GM12865 (cell line): ENCODE results near the gene SFMBT2.
"Not testable (repeated sequence)": the region's sequence is repeated elsewhere in the genome, so short reads cannot be mapped to it uniquely, and the experiment has no call there.

Experiments used
- DNase-seq: peaks from one replicate; pipeline ENCODE4 v3.0.0; 2010; ENCODE audit warnings: low read depth
- H3K4me3 ChIP-seq: 2 replicates; pipeline ENCODE4 v1.5.1; 2011; ENCODE audit warnings: mild to moderate bottlenecking, low read depth, low read length, control low read depth
- TF ChIP-seq, protein P1 (sequence below): IDR thresholded peaks from 2 replicates; pipeline ENCODE4 v1.5.1; 2011; ENCODE audit warnings: low read length, control low read depth, low read depth, inconsistent platforms; ENCODE audit not compliant: insufficient read depth; ENCODE audit errors: missing control alignments

The SFMBT2 gene

GRCh38 chr10:7199152-7199760 lies 211.6 kb downstream of the SFMBT2 start:
- DNase-seq: no peak
- TF ChIP-seq, protein P1, sequence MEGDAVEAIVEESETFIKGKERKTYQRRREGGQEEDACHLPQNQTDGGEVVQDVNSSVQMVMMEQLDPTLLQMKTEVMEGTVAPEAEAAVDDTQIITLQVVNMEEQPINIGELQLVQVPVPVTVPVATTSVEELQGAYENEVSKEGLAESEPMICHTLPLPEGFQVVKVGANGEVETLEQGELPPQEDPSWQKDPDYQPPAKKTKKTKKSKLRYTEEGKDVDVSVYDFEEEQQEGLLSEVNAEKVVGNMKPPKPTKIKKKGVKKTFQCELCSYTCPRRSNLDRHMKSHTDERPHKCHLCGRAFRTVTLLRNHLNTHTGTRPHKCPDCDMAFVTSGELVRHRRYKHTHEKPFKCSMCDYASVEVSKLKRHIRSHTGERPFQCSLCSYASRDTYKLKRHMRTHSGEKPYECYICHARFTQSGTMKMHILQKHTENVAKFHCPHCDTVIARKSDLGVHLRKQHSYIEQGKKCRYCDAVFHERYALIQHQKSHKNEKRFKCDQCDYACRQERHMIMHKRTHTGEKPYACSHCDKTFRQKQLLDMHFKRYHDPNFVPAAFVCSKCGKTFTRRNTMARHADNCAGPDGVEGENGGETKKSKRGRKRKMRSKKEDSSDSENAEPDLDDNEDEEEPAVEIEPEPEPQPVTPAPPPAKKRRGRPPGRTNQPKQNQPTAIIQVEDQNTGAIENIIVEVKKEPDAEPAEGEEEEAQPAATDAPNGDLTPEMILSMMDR: no peak
- H3K4me3 ChIP-seq: no peak overlapping the region

GRCh38 chr10:7196284-7196683 lies 214.6 kb downstream of the SFMBT2 start:
- no peak overlapping the region for H3K4me3 ChIP-seq
- no peak for DNase-seq
- TF ChIP-seq, protein P1: no peak

- H3K4me3 ChIP-seq: no peak overlapping the region
- TF ChIP-seq, protein P1: no peak
- DNase-seq: no peak
Measured at GRCh38 chr10:7195118-7195517, 215.7 kb downstream of the SFMBT2 start.

- no peak overlapping the region for H3K4me3 ChIP-seq
- no peak for DNase-seq
- TF ChIP-seq, protein P1: no peak
Measured at GRCh38 chr10:7194571-7194970, 216.3 kb downstream of the SFMBT2 start.

GRCh38 chr10:7193369-7193768 lies 217.5 kb downstream of the SFMBT2 start:
- TF ChIP-seq, protein P1: no peak
- no peak overlapping the region for H3K4me3 ChIP-seq
- DNase-seq: no peak

- DNase-seq: no peak
- TF ChIP-seq, protein P1: no peak
- H3K4me3 ChIP-seq: no peak overlapping the region
Measured at GRCh38 chr10:7192831-7193361, 217.9 kb downstream of the SFMBT2 start.

DNA sequence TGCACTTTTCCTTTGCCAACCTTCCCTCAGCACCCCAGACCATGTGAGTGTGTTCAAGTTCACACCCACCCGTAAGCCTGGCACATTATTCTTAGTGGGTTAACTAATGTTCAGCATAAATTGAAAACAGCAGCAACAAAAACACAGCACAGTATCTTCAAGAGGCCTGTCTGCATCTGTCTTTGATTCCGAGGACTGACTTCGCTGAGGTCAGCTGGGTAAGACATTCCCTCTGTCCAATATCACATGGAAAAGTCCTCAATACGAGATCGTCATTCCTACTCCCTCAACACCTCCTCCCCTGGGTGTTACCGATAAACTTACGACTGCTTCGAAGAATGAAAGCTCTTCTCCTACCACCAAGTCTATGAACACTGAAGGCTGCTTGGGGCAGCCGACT lies 218.8 kb downstream of the SFMBT2 start:
- TF ChIP-seq, protein P1: no peak
- H3K4me3 ChIP-seq: no peak overlapping the region
- no peak for DNase-seq

- not testable (repeated sequence) for DNase-seq, H3K4me3 ChIP-seq
Measured at GRCh38 chr10:7190772-7191171, 220.1 kb downstream of the SFMBT2 start.
